WTC11 (cell line): ENCODE data around the gene DRC1. TPM values are rescaled to one million over a fixed set of nuclear protein-coding genes. Genes with fewer than 3 reads are reported as not detected.

Source experiments
- ATAC-seq: fragments of 200-7000 bp; cut with Tn5 transposase; 2 replicates; pipeline ENCODE4 v1.10.0; 2021; ENCODE audit warnings: mild to moderate bottlenecking, moderate library complexity
- CTCF ChIA-PET: fragments of 300-600 bp; sonication (Branson Sonifier 250); formaldehyde crosslinking; loops from one replicate; lab custom pipeline; 2021; ENCODE audit warnings: antibody characterized with exemption; lab: Charles Lee
- POLR2A ChIA-PET: fragments of 350-600 bp; sonication (Branson Sonifier 250); formaldehyde crosslinking; loops from one replicate; lab custom pipeline; 2021; ENCODE audit warnings: antibody characterized with exemption; lab: Charles Lee
- DNase-seq: peaks from one replicate; pipeline ENCODE4 v3.0.0; 2021; ENCODE audit warnings: low spot score
- H3K27ac Mint-ChIP-seq: 2 replicates; pipeline ENCODE4 v1.8.0; 2021; ENCODE audit warnings: mixed read lengths
- H3K27me3 Mint-ChIP-seq: 2 replicates; pipeline ENCODE4 v1.8.0; 2021; ENCODE audit warnings: low read depth, mild to moderate bottlenecking, moderate library complexity, mixed read lengths
- H3K36me3 Mint-ChIP-seq: 2 replicates; pipeline ENCODE4 v1.8.0; 2021; ENCODE audit warnings: mixed read lengths
- H3K4me1 Mint-ChIP-seq: 2 replicates; pipeline ENCODE4 v1.8.0; 2022; ENCODE audit warnings: mixed read lengths
- H3K4me3 Mint-ChIP-seq: 2 replicates; pipeline ENCODE4 v1.8.0; 2021; ENCODE audit warnings: mild to moderate bottlenecking, moderate library complexity, mixed read lengths
- H3K9me3 Mint-ChIP-seq: 2 replicates; pipeline ENCODE4 v1.8.0; 2021; ENCODE audit warnings: mixed read lengths
- HMGA2 ChIP-seq: fragments of 250-450 bp; sonication (Bioruptor Pico); IDR thresholded peaks from 2 replicates; pipeline ENCODE4 v1.4.0; 2021; ENCODE audit warnings: mild to moderate bottlenecking, moderate library complexity
- IRF2 ChIP-seq: sonication (generic); formaldehyde crosslinking; IDR thresholded peaks from 2 replicates; pipeline ENCODE4 v1.8.0; 2022; ENCODE audit warnings: low read depth, missing genetic modification reagents, borderline replicate concordance
- JAZF1 ChIP-seq: fragments of 250-450 bp; sonication (Bioruptor Pico); IDR thresholded peaks from 2 replicates; pipeline ENCODE4 v1.9.0; 2021; ENCODE audit warnings: moderate library complexity, mild to moderate bottlenecking, inconsistent platforms
- MYBL2 ChIP-seq: sonication (generic); formaldehyde crosslinking; IDR thresholded peaks from 2 replicates; pipeline ENCODE4 v1.8.1; 2023; ENCODE audit warnings: mild to moderate bottlenecking, moderate library complexity, missing genetic modification reagents
- NFYB ChIP-seq: sonication (generic); formaldehyde crosslinking; conservative IDR thresholded peaks from 2 replicates; pipeline ENCODE4 v1.8.0; 2022; ENCODE audit warnings: low read depth, missing genetic modification reagents
- OVOL2 ChIP-seq: fragments of 250-450 bp; sonication (Bioruptor Pico); IDR thresholded peaks from 2 replicates; pipeline ENCODE4 v1.9.0; 2021; ENCODE audit warnings: mild to moderate bottlenecking, borderline replicate concordance
- PREB ChIP-seq: sonication (generic); formaldehyde crosslinking; IDR thresholded peaks from 2 replicates; pipeline ENCODE4 v1.8.1; 2022; ENCODE audit warnings: mild to moderate bottlenecking, missing genetic modification reagents, moderate library complexity, borderline replicate concordance
- SMAD3 ChIP-seq: sonication (generic); formaldehyde crosslinking; IDR thresholded peaks from 2 replicates; pipeline ENCODE4 v1.8.0; 2022; ENCODE audit warnings: missing genetic modification reagents, mild to moderate bottlenecking, borderline replicate concordance
- TEAD1 ChIP-seq: sonication (generic); formaldehyde crosslinking; IDR thresholded peaks from 2 replicates; pipeline ENCODE4 v1.8.0; 2022; ENCODE audit warnings: mild to moderate bottlenecking, missing genetic modification reagents
- USF2 ChIP-seq: sonication (generic); formaldehyde crosslinking; IDR thresholded peaks from 2 replicates; pipeline ENCODE4 v1.8.1; 2023; ENCODE audit warnings: mild to moderate bottlenecking, missing genetic modification reagents, moderate library complexity
- ZBTB43 ChIP-seq: sonication (generic); formaldehyde crosslinking; IDR thresholded peaks from 2 replicates; pipeline ENCODE4 v1.8.1; 2023; ENCODE audit warnings: mild to moderate bottlenecking, missing genetic modification reagents
- ZNF121 ChIP-seq: sonication (generic); formaldehyde crosslinking; IDR thresholded peaks from 2 replicates; pipeline ENCODE4 v1.8.0; 2023; ENCODE audit warnings: missing genetic modification reagents
- ZNF281 ChIP-seq: sonication (generic); formaldehyde crosslinking; IDR thresholded peaks from 2 replicates; pipeline ENCODE4 v1.8.0; 2023; ENCODE audit warnings: mild to moderate bottlenecking, missing genetic modification reagents
- ZNF317 ChIP-seq: sonication (generic); formaldehyde crosslinking; IDR thresholded peaks from 2 replicates; pipeline ENCODE4 v1.8.1; 2023; ENCODE audit warnings: low read depth, mild to moderate bottlenecking, moderate library complexity, missing genetic modification reagents, borderline replicate concordance
- ZNF423 ChIP-seq: fragments of 250-450 bp; sonication (Bioruptor Pico); IDR thresholded peaks from 2 replicates; pipeline ENCODE4 v2.1.2; 2022; ENCODE audit warnings: mild to moderate bottlenecking, moderate library complexity
- total RNA-seq: library from RNA; stranded (reverse); gene quantifications from 3 replicates; pipeline ENCODE4 v1.2.3, GENCODE V29; 2021
- TF ChIP-seq, protein P1 (sequence below): sonication (generic); formaldehyde crosslinking; IDR thresholded peaks from 2 replicates; pipeline ENCODE4 v1.8.0; 2023; ENCODE audit warnings: missing genetic modification reagents, mild to moderate bottlenecking, borderline replicate concordance

Gene DRC1
- total RNA-seq, 1 experiment from 2014 or later = 0.55 TPM

GRCh38 chr2:26421961-26422360 lies 20.2 kb downstream of the DRC1 start (continued):
- TF ChIP-seq, protein P1, sequence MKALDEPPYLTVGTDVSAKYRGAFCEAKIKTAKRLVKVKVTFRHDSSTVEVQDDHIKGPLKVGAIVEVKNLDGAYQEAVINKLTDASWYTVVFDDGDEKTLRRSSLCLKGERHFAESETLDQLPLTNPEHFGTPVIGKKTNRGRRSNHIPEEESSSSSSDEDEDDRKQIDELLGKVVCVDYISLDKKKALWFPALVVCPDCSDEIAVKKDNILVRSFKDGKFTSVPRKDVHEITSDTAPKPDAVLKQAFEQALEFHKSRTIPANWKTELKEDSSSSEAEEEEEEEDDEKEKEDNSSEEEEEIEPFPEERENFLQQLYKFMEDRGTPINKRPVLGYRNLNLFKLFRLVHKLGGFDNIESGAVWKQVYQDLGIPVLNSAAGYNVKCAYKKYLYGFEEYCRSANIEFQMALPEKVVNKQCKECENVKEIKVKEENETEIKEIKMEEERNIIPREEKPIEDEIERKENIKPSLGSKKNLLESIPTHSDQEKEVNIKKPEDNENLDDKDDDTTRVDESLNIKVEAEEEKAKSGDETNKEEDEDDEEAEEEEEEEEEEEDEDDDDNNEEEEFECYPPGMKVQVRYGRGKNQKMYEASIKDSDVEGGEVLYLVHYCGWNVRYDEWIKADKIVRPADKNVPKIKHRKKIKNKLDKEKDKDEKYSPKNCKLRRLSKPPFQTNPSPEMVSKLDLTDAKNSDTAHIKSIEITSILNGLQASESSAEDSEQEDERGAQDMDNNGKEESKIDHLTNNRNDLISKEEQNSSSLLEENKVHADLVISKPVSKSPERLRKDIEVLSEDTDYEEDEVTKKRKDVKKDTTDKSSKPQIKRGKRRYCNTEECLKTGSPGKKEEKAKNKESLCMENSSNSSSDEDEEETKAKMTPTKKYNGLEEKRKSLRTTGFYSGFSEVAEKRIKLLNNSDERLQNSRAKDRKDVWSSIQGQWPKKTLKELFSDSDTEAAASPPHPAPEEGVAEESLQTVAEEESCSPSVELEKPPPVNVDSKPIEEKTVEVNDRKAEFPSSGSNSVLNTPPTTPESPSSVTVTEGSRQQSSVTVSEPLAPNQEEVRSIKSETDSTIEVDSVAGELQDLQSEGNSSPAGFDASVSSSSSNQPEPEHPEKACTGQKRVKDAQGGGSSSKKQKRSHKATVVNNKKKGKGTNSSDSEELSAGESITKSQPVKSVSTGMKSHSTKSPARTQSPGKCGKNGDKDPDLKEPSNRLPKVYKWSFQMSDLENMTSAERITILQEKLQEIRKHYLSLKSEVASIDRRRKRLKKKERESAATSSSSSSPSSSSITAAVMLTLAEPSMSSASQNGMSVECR (CRISPR knock-in tag) = no peak
- TF ChIP-seq JAZF1 (CRISPR knock-in tag) (no peak), ZNF281 (CRISPR knock-in tag) (no peak)

DNA sequence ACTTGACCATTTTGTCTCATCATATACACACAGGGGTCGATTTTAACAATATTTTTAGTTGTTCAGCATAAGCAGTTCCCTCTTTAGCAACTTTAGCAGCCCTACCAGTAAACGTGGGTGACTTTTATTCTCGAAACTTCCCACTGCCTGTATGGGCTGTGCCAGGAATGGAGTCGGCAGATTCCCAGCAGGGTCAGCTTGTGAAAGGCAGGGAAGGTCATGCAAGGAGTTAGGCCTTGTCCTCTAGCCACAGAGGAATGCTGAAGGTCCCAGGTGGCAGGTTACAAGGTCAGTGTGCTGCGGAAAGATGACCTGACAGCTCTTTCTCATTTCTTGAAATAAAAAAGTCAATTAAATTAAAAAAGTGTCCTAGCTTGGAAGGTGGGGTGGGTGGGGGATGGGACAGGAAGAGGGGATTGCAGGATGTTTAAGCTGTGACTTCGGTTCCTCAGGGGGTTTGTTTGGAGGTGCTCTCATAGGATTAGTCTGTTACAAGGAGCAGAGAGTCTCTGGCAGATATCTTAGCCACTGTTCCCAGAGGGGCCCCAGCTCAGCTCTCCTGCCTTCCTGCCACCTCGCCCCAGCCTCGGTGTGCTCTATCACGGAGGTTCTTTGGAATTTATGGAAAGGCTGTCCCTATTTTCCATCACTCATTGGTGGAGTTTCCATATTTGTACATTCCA lies 21.4 kb downstream of the DRC1 start:
- Mint-ChIP-seq H3K27me3 (no peaks in the 10 kb centered on the region; the same call in 1 of the 2 replicates), H3K4me3 (no peak overlapping the region), H3K27ac (peak overlapping the region; percentile 44; the same call in 1 of the 2 replicates), H3K9me3 (peaks cover 6% of the 10 kb centered on the region)
- no peak for DNase-seq
- CTCF ChIA-PET = interaction anchor here (0.6 to 1.8 kb wide), 10 partner anchors 36 to 256 kb away, joined by 3 to 6 read pairs (median 3); partner anchors contain the start of gene SELENOI
- peak; percentile 77 for ATAC-seq
- TF ChIP-seq ZNF121 (no peak), ZNF423 (CRISPR knock-in tag) (no peak), HMGA2 (CRISPR knock-in tag) (no peak), SMAD3 (no peak), PREB (CRISPR knock-in tag) (no peak), NFYB (CRISPR knock-in tag) (no peak), IRF2 (CRISPR knock-in tag) (no peak), MYBL2 (no peak), ZNF317 (CRISPR knock-in tag) (no peak), TEAD1 (no peak), ZBTB43 (CRISPR knock-in tag) (no peak), USF2 (CRISPR knock-in tag) (no peak), OVOL2 (CRISPR knock-in tag) (no peak)
- TF ChIP-seq, protein P1 (CRISPR knock-in tag) = no peak
- TF ChIP-seq, all 79 proteins: peak for 0
- Mint-ChIP-seq H3K36me3 (no peaks in the 10 kb centered on the region), H3K4me1 (peaks cover 14% of the 10 kb centered on the region)
- POLR2A ChIA-PET = interaction anchor here (0.6 to 1.0 kb wide), 3 partner anchors 17 to 41 kb away, joined by 3 to 4 read pairs (median 3); no protein-coding TSS in a partner anchor
